AG20443 (cell line): Measurements from ENCODE around the gene ANKLE2.
A peak's percentile ranks its signal among the peaks of the same experiment; 100 is the strongest.

Experiments
- DNase-seq: peaks from one replicate; pipeline ENCODE4 v3.0.0; 2012; ENCODE audit warnings: low spot score, mixed read lengths

ANKLE2 gene

DNA sequence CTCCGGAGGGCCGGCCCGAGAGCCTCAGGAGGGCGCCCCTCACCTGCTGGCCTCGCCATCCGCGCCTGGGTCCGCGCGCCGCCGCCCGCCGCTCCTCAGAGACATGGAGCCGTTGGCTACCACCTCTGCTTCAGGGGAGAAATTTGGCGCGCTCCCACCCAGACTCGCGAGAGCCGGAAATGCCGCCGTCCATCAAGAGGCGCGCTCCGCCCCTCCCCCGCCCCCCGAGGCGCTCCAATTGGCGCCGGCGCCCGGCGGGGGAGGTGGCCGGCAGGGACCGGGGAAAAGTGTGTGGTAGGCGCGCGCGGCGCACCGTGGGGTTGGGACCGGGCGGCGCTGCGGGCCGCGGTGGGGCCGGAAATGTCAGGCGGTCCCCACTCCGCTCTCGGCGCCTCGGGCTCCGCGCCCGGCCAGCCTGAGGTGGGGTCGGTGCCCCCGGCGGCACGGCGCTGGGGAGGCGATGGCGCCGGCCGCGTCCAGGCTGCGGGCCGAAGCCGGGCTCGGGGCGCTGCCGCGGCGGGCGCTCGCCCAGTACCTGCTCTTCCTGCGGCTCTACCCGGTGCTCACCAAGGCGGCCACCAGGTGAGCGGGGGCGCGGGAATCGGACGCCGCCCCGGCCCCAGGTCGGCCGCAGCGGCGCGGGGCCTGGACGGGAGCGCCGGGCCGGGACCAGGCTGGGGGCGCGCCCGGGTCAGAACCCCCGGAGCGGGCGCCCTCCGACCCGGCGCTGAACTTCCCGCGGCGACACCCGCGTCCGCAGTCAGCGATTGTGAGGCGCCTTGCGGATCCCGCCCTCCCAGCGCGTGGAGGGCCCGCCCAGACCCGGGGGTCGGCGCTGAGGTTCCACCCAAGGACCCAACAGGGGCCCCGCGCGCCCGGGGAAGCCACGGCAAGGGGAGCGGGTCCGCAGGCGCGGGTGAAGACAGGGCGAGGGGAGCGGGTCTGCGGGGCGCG is 74.1 kb downstream of the ANKLE2 start, which contains the start of the genes POLE and PXMP2:
POLE (minus strand) TSS at position 132 of the 954 bp plus-strand sequence; CDS start at position 105, 27 bp downstream.
PXMP2 (plus strand) TSS at position 377 of the 954 bp plus-strand sequence; CDS start at position 461, 84 bp downstream.
- peak; percentile 100 for DNase-seq

DNA sequence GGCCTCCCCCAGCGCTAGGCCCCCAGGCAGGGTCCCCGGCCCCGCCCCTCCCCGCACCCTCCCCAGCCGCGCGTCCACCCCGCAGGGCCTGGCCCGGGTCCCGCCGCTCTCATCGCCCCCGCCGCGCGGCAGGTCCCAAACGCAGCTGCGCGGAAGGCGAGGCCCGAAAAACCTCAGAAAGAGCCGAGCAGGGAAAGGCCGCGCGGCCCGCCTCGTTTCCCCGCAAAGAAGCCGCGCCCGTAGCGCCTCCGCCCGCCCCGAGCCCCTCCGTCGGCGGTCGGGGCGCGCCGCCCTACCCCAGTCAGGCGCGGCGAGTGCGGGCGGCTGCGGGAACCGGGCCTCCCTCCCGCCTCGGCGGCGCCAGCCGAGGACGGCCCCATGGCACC is 74.8 kb downstream of the ANKLE2 start:
- no peak for DNase-seq

DNA sequence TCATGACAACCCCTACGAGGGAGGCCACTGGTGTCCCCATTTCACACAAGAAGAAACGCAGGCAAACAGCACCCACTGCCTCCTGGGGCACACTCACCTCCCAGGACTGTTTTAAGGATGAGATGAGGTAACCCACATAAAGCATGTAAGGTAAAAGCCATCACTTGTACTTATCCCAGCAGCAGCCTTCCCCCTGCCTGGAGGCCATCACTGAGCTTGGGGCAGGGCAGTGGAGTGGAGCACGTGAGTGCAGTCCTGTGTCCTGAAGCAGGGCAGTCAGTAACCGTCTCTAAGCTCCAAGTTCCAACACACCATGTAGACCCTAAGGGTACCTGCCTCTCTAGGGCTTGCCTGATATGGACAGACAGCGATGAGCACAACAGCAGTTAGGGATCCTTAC is 76.2 kb downstream of the ANKLE2 start:
- DNase-seq = no peak

DNA sequence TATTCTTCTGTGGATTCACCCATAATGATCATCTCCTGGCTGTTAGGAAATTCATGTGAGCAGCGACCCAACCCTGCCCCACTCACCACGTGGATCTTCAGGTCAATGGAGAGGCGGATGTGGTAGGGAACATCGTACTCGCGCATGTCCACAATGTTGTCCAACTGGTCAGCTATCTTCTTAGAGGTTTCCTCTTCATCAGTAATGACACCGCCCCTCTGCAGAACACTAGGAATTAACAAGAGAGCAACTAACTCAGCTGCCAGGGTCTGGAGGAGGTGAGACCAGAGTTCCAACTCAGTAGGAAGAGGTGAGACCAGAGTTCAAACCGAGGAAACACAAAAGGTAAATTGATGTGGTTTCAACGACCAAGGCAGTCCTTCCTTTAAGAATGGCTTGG is 84.1 kb downstream of the ANKLE2 start:
- DNase-seq = no peak

DNA sequence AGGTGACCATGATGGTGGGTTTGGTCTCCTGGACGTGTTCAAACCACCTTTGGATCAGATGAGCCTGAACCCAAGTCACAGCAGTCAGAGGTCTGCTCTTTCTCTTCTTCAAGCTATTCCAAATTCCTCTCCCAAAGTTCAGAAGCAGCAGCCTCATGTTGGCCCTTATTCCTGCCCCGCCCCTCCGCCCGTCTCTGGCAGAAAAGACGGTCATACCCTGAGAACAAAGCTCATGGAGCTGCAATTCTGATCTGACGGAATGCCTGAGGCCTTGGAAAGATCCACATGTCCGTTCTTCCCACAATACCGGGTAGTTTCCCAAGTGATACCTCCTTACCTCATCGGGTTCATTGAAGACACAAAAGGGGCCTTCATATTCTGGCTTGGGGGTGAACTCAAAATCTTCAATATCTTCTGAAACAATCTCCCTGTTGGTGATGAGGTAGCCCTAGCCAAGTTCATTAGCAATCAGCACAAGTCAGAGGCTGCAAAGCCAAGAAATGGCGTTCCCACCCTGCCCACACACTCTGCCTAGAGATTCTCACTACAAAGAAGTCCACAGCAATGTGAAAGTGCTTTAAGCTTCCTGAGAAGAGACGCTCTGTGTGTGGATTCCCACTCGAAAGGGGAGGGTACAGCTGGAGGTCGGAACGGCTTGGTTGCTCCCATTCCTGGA is 85.7 kb downstream of the ANKLE2 start:
- DNase-seq = no peak
